Stimulated activated CD8-positive, alpha-beta memory T cell treated with anti-CD3 and anti-CD28 coated beads, Interleukin-7, amount 100 ng/mL, for 1 hour (primary cell): ENCODE measurements around the gene L1CAM.

ENCODE experiments used
- DNase-seq, 2 donors: peaks; one replicate each; pipeline ENCODE4 v3.0.0-alpha.2; 2020; ENCODE audit warnings: low read depth in 2 of 2

Gene L1CAM

DNA sequence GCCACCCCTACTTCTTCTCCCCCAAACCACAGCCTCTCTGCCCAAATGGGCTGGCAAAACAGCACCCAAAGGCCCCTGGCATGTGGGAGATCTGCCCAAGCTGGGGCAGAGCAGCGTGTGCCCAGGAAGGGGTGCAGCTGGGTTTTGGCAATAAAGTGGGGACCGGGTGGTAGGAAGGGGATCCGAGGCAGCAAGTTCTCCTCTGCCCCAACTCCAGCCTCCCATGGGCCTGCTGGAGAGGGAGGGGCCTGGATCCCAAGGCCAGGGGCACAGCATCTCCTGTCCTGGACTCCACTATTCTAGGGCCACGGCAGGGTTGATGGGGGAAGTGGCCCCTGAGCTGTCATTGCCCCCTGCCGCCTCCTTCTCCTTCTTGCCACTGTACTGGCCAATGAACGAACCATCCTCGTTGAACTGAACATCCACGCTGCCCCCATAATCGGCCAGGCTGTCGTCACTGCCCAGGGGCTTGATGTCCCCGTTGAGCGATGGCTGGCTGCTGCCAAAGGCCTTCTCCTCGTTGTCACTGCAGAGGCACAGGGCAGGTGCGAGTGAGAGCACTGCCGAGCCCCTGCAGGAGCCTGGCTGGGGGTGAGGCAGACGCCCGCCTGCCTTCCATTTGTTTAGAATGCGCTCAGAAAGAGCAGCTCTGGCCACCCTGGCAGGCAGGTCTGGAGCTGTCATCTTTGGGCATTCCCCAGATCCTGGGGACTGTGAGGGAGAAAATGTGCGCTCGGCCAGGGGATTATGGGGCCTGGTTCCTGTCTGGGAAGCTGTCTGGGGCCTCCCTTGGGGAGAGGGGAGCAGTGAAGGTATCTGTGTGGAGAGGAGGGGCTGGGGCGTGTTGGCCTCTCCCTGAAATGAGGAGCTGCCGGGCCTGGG is 23.4 kb downstream of the L1CAM start:
- DNase-seq: no peak

GRCh38 chrX:153861733-153862310 is 24.2 kb downstream of the L1CAM start:
- no peak for DNase-seq

GRCh38 chrX:153861151-153861550 is 24.8 kb downstream of the L1CAM start:
- DNase-seq: no peak

DNA sequence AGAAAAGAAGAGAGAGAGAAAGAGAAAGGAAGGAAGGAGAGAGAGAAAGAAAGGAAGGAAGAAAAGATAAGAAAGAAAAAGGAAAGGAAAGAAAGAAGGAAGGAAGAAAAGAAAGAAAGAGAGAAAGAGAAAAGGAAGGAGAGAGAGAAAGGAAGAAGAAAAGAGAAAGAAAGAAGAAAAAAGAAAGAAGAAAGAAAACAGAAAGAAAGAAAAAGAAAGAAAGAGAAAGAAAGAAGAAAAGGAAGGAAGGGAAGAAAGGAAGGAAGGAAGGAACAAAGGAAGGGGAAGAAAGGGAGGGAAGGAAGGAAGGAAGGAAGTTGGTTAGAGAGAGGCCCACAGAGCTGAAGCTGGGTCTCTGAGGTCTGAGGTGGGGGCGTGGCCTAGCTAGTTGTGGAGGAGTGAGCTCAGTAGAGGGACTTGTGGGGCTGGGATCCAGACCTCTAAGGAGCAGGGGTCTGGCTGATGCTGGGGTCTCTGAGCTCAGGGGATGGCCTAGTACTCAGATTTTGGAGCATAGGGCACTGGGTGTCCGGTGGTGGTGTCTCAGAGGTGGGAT is 28.5 kb downstream of the L1CAM start:
- no peak for DNase-seq

GRCh38 chrX:153854702-153855101 is 31.3 kb downstream of the L1CAM start:
- DNase-seq: no peak

DNA sequence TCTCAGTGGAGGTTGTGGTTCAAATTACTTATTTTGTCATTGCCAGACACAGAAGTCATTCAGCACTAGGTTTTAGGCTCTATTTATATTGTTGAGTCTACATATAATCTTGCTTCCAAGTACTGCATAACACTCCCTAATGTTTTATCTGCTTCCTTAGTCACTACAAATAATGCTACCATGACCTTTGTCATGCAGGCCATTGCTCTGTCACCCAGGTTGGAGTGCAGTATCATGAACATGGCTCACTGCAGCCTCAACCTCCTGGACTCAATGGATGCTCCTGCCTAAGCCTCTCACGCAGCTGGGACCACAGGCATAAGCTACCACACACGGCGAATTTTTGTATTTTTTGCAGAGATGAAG is 32.1 kb downstream of the L1CAM start:
- no peak for DNase-seq

- no peak for DNase-seq
Observed at GRCh38 chrX:153853180-153853901, 32.6 kb downstream of the L1CAM start.

DNA sequence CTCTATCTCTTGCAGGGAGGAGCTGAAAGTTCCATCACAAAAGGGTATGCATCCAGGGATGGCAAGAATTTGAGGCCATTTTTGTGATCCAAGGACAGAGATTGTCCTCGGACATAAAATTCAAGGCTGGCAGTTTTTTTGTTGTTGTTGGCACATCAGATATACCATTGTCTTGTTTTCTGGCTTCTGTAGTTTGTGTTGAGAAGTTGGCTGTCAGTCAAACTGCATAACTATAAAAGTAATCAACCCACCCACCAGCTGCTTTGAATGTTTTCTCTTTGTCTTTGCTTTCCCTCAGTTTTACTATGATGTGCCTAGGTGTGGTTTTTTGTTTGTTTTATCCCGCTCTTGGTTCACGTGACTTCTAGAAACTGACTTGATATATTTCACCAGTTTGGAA is 34.0 kb downstream of the L1CAM start:
- no peak for DNase-seq

DNA sequence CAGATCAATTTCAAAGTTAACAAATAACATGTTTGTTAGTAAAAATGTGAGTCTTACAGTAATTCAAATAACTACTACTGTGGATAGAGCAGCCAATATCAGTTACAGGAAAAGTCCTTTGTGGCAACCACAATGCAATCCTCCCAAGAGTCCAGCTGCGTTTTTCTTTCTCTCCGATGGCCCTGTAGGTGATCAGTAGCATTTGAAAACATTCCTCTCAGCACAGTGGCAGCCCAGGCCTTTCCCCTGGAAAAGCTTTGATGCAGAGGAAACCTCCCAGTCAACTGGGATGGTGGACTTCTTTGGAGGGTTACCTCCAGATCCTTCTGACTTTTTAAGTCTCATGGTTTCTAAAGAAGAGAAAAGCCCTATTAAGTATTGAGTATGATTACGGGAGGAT is 37.6 kb downstream of the L1CAM start:
- no peak for DNase-seq

- no peak for DNase-seq
Observed at GRCh38 chrX:153845842-153846241, 40.1 kb downstream of the L1CAM start.

GRCh38 chrX:153845195-153845594 is 40.8 kb downstream of the L1CAM start:
- no peak for DNase-seq

- DNase-seq: no peak
Observed at GRCh38 chrX:153844509-153845082, 41.4 kb downstream of the L1CAM start.

- DNase-seq: no peak
Observed at GRCh38 chrX:153836921-153837320, 49.1 kb downstream of the L1CAM start.

- DNase-seq: no peak
Observed at GRCh38 chrX:153832728-153833127, 53.2 kb downstream of the L1CAM start.

DNA sequence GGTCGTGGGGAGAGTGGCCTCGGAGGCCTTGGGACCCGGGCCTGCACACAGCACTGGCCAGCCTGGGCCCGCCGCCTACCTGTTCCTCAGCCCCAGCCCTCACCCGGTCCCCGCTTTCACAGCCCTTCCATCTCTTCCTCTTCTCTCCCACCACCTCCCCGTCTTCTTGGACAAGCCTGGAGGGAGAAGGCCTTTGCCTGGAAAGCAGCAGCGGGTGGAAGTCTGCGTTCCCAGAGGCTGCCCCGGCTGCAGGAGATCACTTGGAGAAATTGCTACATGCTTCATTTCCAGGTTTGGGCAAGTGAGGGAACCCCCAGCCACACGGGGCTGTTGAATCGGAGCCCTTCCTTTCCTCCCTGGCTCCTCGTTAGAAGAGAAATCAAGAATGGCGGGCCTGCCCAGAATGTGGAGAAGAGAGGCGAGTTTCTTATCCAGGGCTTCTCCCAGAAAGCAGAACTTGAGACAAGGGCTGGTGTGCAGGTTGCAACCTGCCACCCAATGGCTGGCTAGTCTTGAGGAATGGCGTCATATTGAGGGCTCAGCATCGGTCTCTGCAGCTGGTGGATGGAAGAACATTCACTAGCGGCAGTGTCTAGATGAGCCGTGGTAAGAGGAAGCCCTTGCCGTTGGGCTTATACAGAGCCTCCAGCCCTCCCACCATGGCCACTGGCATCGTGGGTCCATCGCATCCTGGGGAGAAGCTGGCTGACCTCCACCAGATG is 54.4 kb downstream of the L1CAM start:
- no peak for DNase-seq

GRCh38 chrX:153830640-153831428 is 55.1 kb downstream of the L1CAM start:
- no peak for DNase-seq

- DNase-seq: no peak
Observed at GRCh38 chrX:153829799-153830639, 56.0 kb downstream of the L1CAM start, which contains the start of gene PDZD4. TSS of gene PDZD4 (minus strand) at chrX:153830544. CDS start at chrX:153830298, 246 bp downstream.

GRCh38 chrX:153829549-153829798 is 56.5 kb downstream of the L1CAM start:
- no peak for DNase-seq

DNA sequence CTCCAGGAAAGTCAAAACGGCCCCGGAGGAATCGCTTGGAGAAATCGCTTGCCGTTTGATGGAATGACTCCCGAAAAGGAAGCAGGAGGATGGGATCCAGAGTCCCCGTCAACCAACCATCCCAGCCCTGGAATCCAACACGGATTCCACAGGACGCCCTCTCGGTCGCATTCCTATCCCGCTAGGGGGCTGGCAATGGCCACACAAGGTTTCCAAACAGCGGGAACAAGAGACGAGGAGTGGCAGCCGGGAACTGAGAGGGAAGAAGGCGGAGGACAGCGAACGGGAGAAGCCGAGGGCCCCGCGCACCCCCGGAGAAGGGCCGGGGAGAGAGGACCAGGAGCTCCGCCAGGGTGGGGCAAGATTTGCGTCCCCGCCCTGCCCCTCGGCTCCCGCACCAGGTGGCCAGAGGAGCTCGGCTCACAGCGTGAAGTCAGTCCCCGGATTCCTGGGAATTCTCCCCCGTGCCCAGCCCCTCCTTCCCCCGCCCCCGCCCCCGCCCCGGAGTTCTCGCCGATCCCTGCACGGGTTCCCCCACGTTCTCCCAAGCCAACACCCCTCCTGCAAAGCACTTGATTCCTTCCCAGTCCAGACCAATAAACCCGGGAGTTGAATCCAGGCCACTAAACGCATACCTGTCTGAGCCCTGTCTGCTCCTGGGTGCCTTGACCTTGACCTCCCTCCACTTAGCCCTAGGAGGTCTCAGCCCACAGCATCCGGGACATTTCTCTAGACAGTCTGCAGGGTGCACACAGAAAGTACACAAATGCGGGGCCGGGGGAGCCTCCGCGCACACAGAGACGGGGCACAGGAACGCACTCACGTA is 57.0 kb downstream of the L1CAM start:
- DNase-seq: no peak
